HEK293 (cell line): ENCODE measurements around the gene ARID4A.

Experiments used
- CTCF ChIA-PET: fragments of 350-600 bp; formaldehyde crosslinking; extraction: SDS; loops from one replicate; lab custom pipeline; 2021; ENCODE audit warnings: antibody characterized with exemption; lab: Yijun Ruan, JAX
- POLR2A ChIA-PET: fragments of 300-600 bp; formaldehyde crosslinking; extraction: SDS; loops from one replicate; lab custom pipeline; 2020; ENCODE audit warnings: antibody characterized with exemption, inconsistent platforms; lab: Yijun Ruan, JAX
- H3K27ac ChIP-seq: fragments of 200-500 bp; sonication (Bioruptor generic); 2 replicates; pipeline ENCODE4 v1.5.1; 2014; ENCODE audit warnings: low read depth, low read length, control low read depth, inconsistent platforms; ENCODE audit errors: extremely low read depth
- H3K36me3 ChIP-seq, 2 experiments: fragments of 200-500 bp in 1 of 2; sonication (Bioruptor generic) in 1 of 2; 1 replicate in 1 of 2; 2 replicates in 1 of 2; pipeline ENCODE4 v1.5.1; 2014 to 2017; ENCODE audit warnings: inconsistent platforms in 2 of 2, low read length in 2 of 2; ENCODE audit not compliant: control insufficient read depth in 2 of 2, insufficient read depth in 1 of 2
- H3K4me1 ChIP-seq: fragments of 200-500 bp; sonication (Bioruptor generic); 2 replicates; pipeline ENCODE4 v1.5.1; 2014; ENCODE audit warnings: mild to moderate bottlenecking, low read length, inconsistent platforms; ENCODE audit not compliant: control insufficient read depth, insufficient read depth
- H3K4me3 ChIP-seq: 2 replicates; pipeline ENCODE4 v1.5.1; 2011; ENCODE audit warnings: low read depth, mild to moderate bottlenecking, control low read depth, low read length, moderate library complexity
- H3K9me3 ChIP-seq: fragments of 200-500 bp; sonication (Bioruptor generic); 2 replicates; pipeline ENCODE4 v1.5.1; 2014; ENCODE audit warnings: low read depth, low read length, inconsistent platforms; ENCODE audit not compliant: control insufficient read depth, insufficient read depth
- KLF7 ChIP-seq: fragments of 450-650 bp; formaldehyde crosslinking; IDR thresholded peaks from 2 replicates; pipeline ENCODE4 v1.5.1; 2016; ENCODE audit warnings: missing biosample characterization, missing genetic modification characterization, borderline replicate concordance
- KLF8 ChIP-seq: fragments of 450-650 bp; formaldehyde crosslinking; IDR thresholded peaks from 2 replicates; pipeline ENCODE4 v1.5.1; 2016; ENCODE audit warnings: missing biosample characterization, missing genetic modification characterization
- PBX3 ChIP-seq: sonication (generic); formaldehyde crosslinking; IDR thresholded peaks from 2 replicates; pipeline ENCODE4 v1.8.1; 2022; ENCODE audit warnings: mild to moderate bottlenecking, moderate library complexity, missing genetic modification reagents
- RBAK ChIP-seq: fragments of 450-650 bp; formaldehyde crosslinking; IDR thresholded peaks from 2 replicates; pipeline ENCODE4 v1.5.1; 2016; ENCODE audit warnings: missing biosample characterization, missing genetic modification characterization
- SP2 ChIP-seq: fragments of 450-650 bp; formaldehyde crosslinking; IDR thresholded peaks from 2 replicates; pipeline ENCODE4 v1.5.1; 2016; ENCODE audit warnings: missing biosample characterization, missing genetic modification characterization
- ZBTB8A ChIP-seq: fragments of 450-650 bp; formaldehyde crosslinking; IDR thresholded peaks from 2 replicates; pipeline ENCODE4 v1.5.1; 2016; ENCODE audit warnings: missing biosample characterization, missing genetic modification characterization
- ZNF114 ChIP-seq: fragments of 450-650 bp; formaldehyde crosslinking; IDR thresholded peaks from 2 replicates; pipeline ENCODE4 v1.5.0; 2017; ENCODE audit warnings: missing biosample characterization, missing genetic modification characterization
- ZNF148 ChIP-seq: fragments of 450-650 bp; formaldehyde crosslinking; IDR thresholded peaks from 2 replicates; pipeline ENCODE4 v1.5.0; 2017; ENCODE audit warnings: missing biosample characterization, missing genetic modification characterization, borderline replicate concordance
- ZNF155 ChIP-seq: fragments of 450-650 bp; formaldehyde crosslinking; IDR thresholded peaks from 2 replicates; pipeline ENCODE4 v1.5.1; 2016; ENCODE audit warnings: missing biosample characterization, missing genetic modification characterization
- ZNF157 ChIP-seq: fragments of 450-650 bp; formaldehyde crosslinking; IDR thresholded peaks from 2 replicates; pipeline ENCODE4 v1.5.1; 2016; ENCODE audit warnings: missing biosample characterization, missing genetic modification characterization
- ZNF274 ChIP-seq, 2 experiments: fragments of 200-500 bp in 1 of 2; fragments of 450-650 bp in 1 of 2; sonication (Bioruptor generic) in 1 of 2; formaldehyde crosslinking in 1 of 2; IDR thresholded peaks; 2 replicates each; pipeline versions ENCODE4 v1.5.1 to v1.6.1; 2014 to 2016; ENCODE audit warnings: borderline replicate concordance in 1 of 2, inconsistent platforms in 1 of 2, low read length in 1 of 2, missing biosample characterization in 1 of 2, missing genetic modification characterization in 1 of 2
- ZNF335 ChIP-seq: fragments of 450-650 bp; formaldehyde crosslinking; conservative IDR thresholded peaks from 2 replicates; pipeline ENCODE4 v1.5.1; 2016; ENCODE audit warnings: missing biosample characterization, missing genetic modification characterization
- ZNF354C ChIP-seq: fragments of 450-650 bp; formaldehyde crosslinking; IDR thresholded peaks from 2 replicates; pipeline ENCODE4 v1.5.1; 2016; ENCODE audit warnings: missing biosample characterization, missing genetic modification characterization, low read depth, borderline replicate concordance
- ZNF404 ChIP-seq: fragments of 450-650 bp; formaldehyde crosslinking; IDR thresholded peaks from 2 replicates; pipeline ENCODE4 v1.5.1; 2017; ENCODE audit warnings: missing biosample characterization, missing genetic modification characterization
- ZNF423 ChIP-seq: fragments of 450-650 bp; formaldehyde crosslinking; IDR thresholded peaks from 2 replicates; pipeline ENCODE4 v1.5.1; 2016; ENCODE audit warnings: missing biosample characterization, missing genetic modification characterization
- ZNF473 ChIP-seq: fragments of 450-650 bp; formaldehyde crosslinking; IDR thresholded peaks from 2 replicates; pipeline ENCODE4 v1.5.1; 2017; ENCODE audit warnings: missing biosample characterization, missing genetic modification characterization
- ZNF610 ChIP-seq: fragments of 450-650 bp; formaldehyde crosslinking; IDR thresholded peaks from 2 replicates; pipeline ENCODE4 v1.5.1; 2016; ENCODE audit warnings: missing biosample characterization, missing genetic modification characterization, borderline replicate concordance
- ZNF629 ChIP-seq: fragments of 450-650 bp; formaldehyde crosslinking; IDR thresholded peaks from 2 replicates; pipeline ENCODE4 v1.5.1; 2017; ENCODE audit warnings: missing biosample characterization, missing genetic modification characterization
- ZNF785 ChIP-seq: fragments of 450-650 bp; formaldehyde crosslinking; IDR thresholded peaks from 2 replicates; pipeline ENCODE4 v1.5.1; 2016; ENCODE audit warnings: missing biosample characterization, missing genetic modification characterization
- ZXDB ChIP-seq: fragments of 450-650 bp; formaldehyde crosslinking; IDR thresholded peaks from 2 replicates; pipeline ENCODE4 v1.5.1; 2016; ENCODE audit warnings: missing biosample characterization, missing genetic modification characterization
- TF ChIP-seq, protein P1 (sequence below): fragments of 450-650 bp; formaldehyde crosslinking; IDR thresholded peaks from 2 replicates; pipeline ENCODE4 v1.5.1; 2016; ENCODE audit warnings: missing biosample characterization, missing genetic modification characterization
- TF ChIP-seq, protein P2 (sequence below): fragments of 450-650 bp; formaldehyde crosslinking; IDR thresholded peaks from 2 replicates; pipeline ENCODE4 v1.5.1; 2016; ENCODE audit warnings: missing biosample characterization, missing genetic modification characterization
- TF ChIP-seq, protein P3 (sequence below): fragments of 450-650 bp; formaldehyde crosslinking; IDR thresholded peaks from 2 replicates; pipeline ENCODE4 v1.5.1; 2017; ENCODE audit warnings: missing biosample characterization, missing genetic modification characterization

ARID4A gene

GRCh38 chr14:58270628-58271027 lies 27.7 kb upstream of the ARID4A start:
- H3K9me3 ChIP-seq: no peaks in the 10 kb centered on the region
- peaks cover 85 to 92% of the 10 kb centered on the region in 2 experiments for H3K36me3 ChIP-seq
- TF ChIP-seq ZNF423 (tag by site-specific recombination) (no peak), ZNF473 (tag by site-specific recombination) (no peak), ZXDB (tag by site-specific recombination) (no peak), ZNF404 (tag by site-specific recombination) (no peak), RBAK (tag by site-specific recombination) (no peak), ZBTB8A (tag by site-specific recombination) (no peak), ZNF335 (tag by site-specific recombination) (no peak), ZNF629 (tag by site-specific recombination) (no peak), SP2 (no peak), ZNF155 (tag by site-specific recombination) (no peak), ZNF148 (tag by site-specific recombination) (no peak), ZNF785 (tag by site-specific recombination) (no peak), ZNF157 (tag by site-specific recombination) (no peak)
- TF ChIP-seq, protein P1, sequence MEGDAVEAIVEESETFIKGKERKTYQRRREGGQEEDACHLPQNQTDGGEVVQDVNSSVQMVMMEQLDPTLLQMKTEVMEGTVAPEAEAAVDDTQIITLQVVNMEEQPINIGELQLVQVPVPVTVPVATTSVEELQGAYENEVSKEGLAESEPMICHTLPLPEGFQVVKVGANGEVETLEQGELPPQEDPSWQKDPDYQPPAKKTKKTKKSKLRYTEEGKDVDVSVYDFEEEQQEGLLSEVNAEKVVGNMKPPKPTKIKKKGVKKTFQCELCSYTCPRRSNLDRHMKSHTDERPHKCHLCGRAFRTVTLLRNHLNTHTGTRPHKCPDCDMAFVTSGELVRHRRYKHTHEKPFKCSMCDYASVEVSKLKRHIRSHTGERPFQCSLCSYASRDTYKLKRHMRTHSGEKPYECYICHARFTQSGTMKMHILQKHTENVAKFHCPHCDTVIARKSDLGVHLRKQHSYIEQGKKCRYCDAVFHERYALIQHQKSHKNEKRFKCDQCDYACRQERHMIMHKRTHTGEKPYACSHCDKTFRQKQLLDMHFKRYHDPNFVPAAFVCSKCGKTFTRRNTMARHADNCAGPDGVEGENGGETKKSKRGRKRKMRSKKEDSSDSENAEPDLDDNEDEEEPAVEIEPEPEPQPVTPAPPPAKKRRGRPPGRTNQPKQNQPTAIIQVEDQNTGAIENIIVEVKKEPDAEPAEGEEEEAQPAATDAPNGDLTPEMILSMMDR (tag by site-specific recombination): no peak
- TF ChIP-seq, protein P2, sequence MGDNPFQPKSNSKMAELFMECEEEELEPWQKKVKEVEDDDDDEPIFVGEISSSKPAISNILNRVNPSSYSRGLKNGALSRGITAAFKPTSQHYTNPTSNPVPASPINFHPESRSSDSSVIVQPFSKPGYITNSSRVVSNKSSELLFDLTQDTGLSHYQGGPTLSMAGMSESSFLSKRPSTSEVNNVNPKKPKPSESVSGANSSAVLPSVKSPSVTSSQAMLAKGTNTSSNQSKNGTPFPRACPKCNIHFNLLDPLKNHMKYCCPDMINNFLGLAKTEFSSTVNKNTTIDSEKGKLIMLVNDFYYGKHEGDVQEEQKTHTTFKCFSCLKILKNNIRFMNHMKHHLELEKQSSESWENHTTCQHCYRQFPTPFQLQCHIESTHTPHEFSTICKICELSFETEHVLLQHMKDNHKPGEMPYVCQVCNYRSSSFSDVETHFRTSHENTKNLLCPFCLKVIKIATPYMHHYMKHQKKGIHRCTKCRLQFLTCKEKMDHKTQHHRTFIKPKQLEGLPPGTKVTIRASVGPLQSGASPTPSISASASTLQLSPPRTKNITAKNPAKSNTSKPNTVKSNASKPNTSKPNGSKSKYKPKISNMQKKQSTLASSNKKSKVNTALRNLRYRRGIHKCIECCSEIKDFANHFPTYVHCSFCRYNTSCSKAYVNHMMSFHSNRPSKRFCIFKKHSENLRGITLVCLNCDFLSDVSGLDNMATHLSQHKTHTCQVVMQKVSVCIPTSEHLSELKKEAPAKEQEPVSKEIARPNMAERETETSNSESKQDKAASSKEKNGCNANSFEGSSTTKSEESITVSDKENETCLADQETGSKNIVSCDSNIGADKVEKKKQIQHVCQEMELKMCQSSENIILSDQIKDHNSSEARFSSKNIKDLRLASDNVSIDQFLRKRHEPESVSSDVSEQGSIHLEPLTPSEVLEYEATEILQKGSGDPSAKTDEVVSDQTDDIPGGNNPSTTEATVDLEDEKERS (tag by site-specific recombination): no peak
- TF ChIP-seq, protein P3, sequence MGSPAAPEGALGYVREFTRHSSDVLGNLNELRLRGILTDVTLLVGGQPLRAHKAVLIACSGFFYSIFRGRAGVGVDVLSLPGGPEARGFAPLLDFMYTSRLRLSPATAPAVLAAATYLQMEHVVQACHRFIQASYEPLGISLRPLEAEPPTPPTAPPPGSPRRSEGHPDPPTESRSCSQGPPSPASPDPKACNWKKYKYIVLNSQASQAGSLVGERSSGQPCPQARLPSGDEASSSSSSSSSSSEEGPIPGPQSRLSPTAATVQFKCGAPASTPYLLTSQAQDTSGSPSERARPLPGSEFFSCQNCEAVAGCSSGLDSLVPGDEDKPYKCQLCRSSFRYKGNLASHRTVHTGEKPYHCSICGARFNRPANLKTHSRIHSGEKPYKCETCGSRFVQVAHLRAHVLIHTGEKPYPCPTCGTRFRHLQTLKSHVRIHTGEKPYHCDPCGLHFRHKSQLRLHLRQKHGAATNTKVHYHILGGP: no peak
- TF ChIP-seq, all 188 proteins: peak for 0
- Histone ChIP-seq H3K27ac (no peak overlapping the region), H3K4me3 (no peak overlapping the region), H3K4me1 (no peaks in the 10 kb centered on the region)
- ChIA-PET CTCF (no interaction called here), POLR2A (no interaction called here)

DNA sequence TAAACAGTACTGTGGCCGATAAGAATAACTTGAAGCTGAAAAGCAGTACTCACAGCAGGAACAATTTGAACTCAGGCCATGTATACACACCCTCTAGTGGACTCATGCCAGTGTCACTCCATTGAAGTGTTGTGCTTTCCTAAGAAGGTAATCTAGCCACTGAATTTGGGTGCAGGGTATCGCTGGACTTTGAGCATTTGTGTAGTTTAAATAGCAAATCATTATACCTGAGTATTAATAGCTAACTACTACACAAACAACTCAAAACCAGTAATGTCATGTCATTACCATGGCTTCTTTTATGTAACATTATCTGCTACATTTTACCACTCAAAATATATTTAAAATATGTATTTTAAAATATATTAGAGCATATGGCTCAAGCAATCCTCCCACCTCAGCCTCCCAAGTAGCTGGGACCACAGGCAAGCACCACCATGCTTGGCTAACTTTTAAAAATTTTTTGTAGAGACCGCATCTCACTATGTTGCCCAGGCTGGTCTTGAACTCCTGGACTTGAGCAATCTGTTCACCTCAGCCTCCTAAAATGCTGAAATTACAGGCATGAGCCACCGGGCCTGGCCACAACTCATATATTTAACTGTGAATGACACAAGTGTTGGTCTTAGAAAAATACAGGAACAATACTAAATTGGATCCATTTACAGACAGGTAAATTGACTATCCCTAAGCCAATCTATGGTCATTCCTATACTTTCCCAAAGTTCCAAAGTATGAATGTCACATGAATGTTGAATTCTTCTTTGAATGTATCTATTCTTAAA lies 25.6 kb upstream of the ARID4A start:
- Histone ChIP-seq H3K27ac (no peak overlapping the region), H3K4me1 (no peaks in the 10 kb centered on the region), H3K4me3 (no peak overlapping the region), H3K9me3 (no peaks in the 10 kb centered on the region), H3K36me3 (peaks cover 70 to 82% of the 10 kb centered on the region in 2 experiments)
- ChIA-PET CTCF (interaction anchor here (0.7 to 1.1 kb wide), 3 partner anchors 10 to 162 kb away, joined by 3 to 4 read pairs (median 3); no protein-coding TSS in a partner anchor), POLR2A (interaction anchor here (1.8 kb wide), 1 partner anchor 26 kb away, joined by 9 read pairs; the partner anchor contains the start of gene ARID4A)
- TF ChIP-seq KLF7 (tag by site-specific recombination) (no peak), ZNF114 (no peak), KLF8 (tag by site-specific recombination) (no peak), ZNF354C (tag by site-specific recombination) (no peak), ZNF274 (IDR thresholded peaks at IDR 0.05; ENCODE audit: low read length) (no peak), ZNF274 (tag by site-specific recombination; IDR thresholded peaks at IDR 0.05; ENCODE audit: borderline replicate concordance) (no peak), ZNF610 (no peak), PBX3 (CRISPR knock-in tag) (no peak)
